Measurements from ENCODE around the gene FH.

GRCh38 chr1:241519308-241520079 is at the start of gene FH:
- TF ChIP-seq ZBTB26 (tag by site-specific recombination; optimal IDR thresholded peaks at IDR 0.05) (peak; percentile 73), ZNF792 (tag by site-specific recombination; IDR thresholded peaks at IDR 0.05) (no peak), CTCF (tag by site-specific recombination; IDR thresholded peaks at IDR 0.05) (no peak), YY1 (tag by site-specific recombination; IDR thresholded peaks at IDR 0.05) (no peak)

Data from HEK293 (cell line).